ENCODE results near the gene LRRC8B. TPM values are rescaled to one million over a fixed set of nuclear protein-coding genes. Genes with fewer than 3 reads are reported as not detected.

Gene LRRC8B
- total and polyA plus RNA-seq, 2 of the 13 experiments (the other 11 are each of a cell fraction or from before 2014, with no cell fraction given): 4.9 to 7.6 TPM

- TF ChIP-seq POGK (CRISPR knock-in tag; conservative IDR thresholded peaks at IDR 0.05) (0 out of 2 replicates have a peak, but pooled peaks have one; percentile 24), ZNF777 (CRISPR knock-in tag; IDR thresholded peaks at IDR 0.05) (no peak), ZNF431 (CRISPR knock-in tag; IDR thresholded peaks at IDR 0.05; ENCODE audit: borderline replicate concordance, low read depth) (peak; percentile 58; the same call in 1 of the 2 replicates), TBX2 (CRISPR knock-in tag; IDR thresholded peaks at IDR 0.05; ENCODE audit: borderline replicate concordance) (peak; percentile 75), FOXC1 (CRISPR knock-in tag; IDR thresholded peaks at IDR 0.05; ENCODE audit: borderline replicate concordance) (0 out of 2 replicates have a peak, but pooled peaks have one; percentile 39), HNRNPL (IDR thresholded peaks at IDR 0.05; ENCODE audit: low read depth, low read length) (peak; percentile 90; the same call in 1 of the 2 replicates), PHF20 (CRISPR knock-in tag; IDR thresholded peaks at IDR 0.05) (0 out of 2 replicates have a peak, but pooled peaks have one; percentile 31), RFXANK (CRISPR knock-in tag; IDR thresholded peaks at IDR 0.05) (no peak), SALL1 (CRISPR knock-in tag; IDR thresholded peaks at IDR 0.05) (peak; percentile 48; the same call in 1 of the 2 replicates), CBX5 (CRISPR knock-in tag; IDR thresholded peaks at IDR 0.05; ENCODE audit: borderline replicate concordance) (0 out of 2 replicates have a peak, but pooled peaks have one; percentile 45), ZNF768 (CRISPR knock-in tag; IDR thresholded peaks at IDR 0.05) (peak; percentile 36; the same call in 1 of the 2 replicates), U2AF1 (optimal IDR thresholded peaks at IDR 0.05; ENCODE audit: low read depth, low read length) (no peak), NCOA5 (CRISPR knock-in tag; IDR thresholded peaks at IDR 0.05) (no peak), KAT8 (CRISPR knock-in tag; IDR thresholded peaks at IDR 0.05) (peak; percentile 39; the same call in 1 of the 2 replicates), ZNF281 (CRISPR knock-in tag; IDR thresholded peaks at IDR 0.05; ENCODE audit: borderline replicate concordance) (peak; percentile 22; the same call in 1 of the 2 replicates), ZNF776 (CRISPR knock-in tag; IDR thresholded peaks at IDR 0.05) (no peak), ZBTB7A (CRISPR knock-in tag; IDR thresholded peaks at IDR 0.05) (no peak), IKZF5 (CRISPR knock-in tag; IDR thresholded peaks at IDR 0.05) (0 out of 2 replicates have a peak, but pooled peaks have one; percentile 17)
- TF ChIP-seq, protein P1, sequence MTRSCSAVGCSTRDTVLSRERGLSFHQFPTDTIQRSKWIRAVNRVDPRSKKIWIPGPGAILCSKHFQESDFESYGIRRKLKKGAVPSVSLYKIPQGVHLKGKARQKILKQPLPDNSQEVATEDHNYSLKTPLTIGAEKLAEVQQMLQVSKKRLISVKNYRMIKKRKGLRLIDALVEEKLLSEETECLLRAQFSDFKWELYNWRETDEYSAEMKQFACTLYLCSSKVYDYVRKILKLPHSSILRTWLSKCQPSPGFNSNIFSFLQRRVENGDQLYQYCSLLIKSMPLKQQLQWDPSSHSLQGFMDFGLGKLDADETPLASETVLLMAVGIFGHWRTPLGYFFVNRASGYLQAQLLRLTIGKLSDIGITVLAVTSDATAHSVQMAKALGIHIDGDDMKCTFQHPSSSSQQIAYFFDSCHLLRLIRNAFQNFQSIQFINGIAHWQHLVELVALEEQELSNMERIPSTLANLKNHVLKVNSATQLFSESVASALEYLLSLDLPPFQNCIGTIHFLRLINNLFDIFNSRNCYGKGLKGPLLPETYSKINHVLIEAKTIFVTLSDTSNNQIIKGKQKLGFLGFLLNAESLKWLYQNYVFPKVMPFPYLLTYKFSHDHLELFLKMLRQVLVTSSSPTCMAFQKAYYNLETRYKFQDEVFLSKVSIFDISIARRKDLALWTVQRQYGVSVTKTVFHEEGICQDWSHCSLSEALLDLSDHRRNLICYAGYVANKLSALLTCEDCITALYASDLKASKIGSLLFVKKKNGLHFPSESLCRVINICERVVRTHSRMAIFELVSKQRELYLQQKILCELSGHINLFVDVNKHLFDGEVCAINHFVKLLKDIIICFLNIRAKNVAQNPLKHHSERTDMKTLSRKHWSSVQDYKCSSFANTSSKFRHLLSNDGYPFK (CRISPR knock-in tag; IDR thresholded peaks at IDR 0.05; ENCODE audit: borderline replicate concordance): 0 out of 2 replicates have a peak, but pooled peaks have one; percentile 35
- TF ChIP-seq, protein P2, sequence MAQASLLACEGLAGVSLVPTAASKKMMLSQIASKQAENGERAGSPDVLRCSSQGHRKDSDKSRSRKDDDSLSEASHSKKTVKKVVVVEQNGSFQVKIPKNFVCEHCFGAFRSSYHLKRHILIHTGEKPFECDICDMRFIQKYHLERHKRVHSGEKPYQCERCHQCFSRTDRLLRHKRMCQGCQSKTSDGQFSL (CRISPR knock-in tag; IDR thresholded peaks at IDR 0.05): no peak
Measured at GRCh38 chr1:89609781-89610456, 85.3 kb downstream of the LRRC8B start (continued).
